Erythroblast (primary cell): ENCODE data around the gene NLRP8.
"Not testable (repeated sequence)": the region's sequence is repeated elsewhere in the genome, so short reads cannot be mapped to it uniquely, and the experiment has no call there.

Source experiments
- DNase-seq, 2 experiments: peaks; one replicate each; lab custom pipeline; 2025; lab: John Stamatoyannopoulos, UW
- GATA1 ChIP-seq: IDR thresholded peaks from 2 replicates; pipeline ENCODE4 v1.6.1; 2011; ENCODE audit warnings: low read depth, mild to moderate bottlenecking, control low read depth, low read length, moderate library complexity
- POLR2A ChIP-seq: IDR thresholded peaks from 2 replicates; pipeline ENCODE4 v1.6.1; 2011; ENCODE audit warnings: mild to moderate bottlenecking, low read length

The NLRP8 gene

DNA sequence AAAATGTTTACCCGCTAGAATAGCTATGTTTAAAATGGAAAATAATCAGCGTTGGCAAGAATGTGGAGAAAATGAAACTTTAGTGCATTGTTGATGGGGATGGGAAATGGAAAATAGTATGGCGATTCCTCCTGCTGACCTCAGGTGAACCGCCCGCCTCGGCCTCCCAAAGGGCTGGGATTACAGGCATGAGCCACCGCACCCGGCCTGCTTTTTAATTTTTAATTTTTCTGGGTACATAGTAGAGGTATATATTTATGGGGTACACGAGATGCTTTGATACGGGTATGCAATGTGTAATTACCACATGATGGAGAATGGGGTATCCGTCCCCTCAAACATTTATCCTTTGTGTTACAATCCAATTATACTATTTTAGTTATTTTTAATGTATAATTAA lies 7.3 kb upstream of the NLRP8 start:
- no peak for TF ChIP-seq POLR2A
- TF ChIP-seq GATA1, result no peak
- no peak for DNase-seq

DNA sequence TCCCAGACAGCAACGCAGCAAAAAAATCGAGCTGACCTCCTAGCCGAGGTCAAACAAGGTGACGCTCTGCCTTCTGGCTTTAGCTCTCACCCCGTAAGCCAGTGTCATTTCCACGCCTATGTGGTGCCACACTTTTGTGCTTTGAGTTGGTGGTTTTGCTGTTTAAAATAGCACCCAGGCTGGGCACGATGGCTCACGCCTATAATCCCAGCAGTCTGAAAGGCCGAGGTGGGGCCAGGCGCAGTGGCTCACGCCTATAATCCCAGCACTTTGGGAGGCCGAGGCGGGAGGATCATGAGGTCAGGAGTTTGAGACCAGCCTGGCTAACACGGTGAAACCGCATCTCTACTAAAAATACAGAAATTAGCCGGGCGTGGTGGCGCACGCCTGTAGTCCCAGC lies 2.9 kb downstream of the NLRP8 start:
- not testable (repeated sequence) for DNase-seq

DNA sequence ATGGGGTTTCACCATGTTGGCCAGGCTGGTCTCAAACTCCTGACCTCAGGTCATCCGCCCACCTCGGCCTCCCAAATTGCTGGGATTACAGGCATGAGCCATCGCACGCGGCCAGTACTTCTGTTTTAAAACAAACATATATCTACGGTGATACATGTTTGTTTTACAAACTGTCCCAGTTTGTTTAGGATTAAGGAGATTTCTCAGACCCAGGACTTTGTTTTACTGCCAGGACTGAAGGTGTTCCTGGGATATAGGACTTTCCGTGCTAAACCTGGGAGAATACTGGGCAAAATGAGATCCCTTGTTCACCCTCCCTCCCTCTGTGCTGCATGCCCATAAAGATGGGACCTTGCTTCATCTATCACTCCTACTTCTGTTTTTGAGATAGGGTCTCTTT lies 8.8 kb downstream of the NLRP8 start:
- TF ChIP-seq GATA1 (no peak), POLR2A (no peak)
- DNase-seq, result no peak

DNA sequence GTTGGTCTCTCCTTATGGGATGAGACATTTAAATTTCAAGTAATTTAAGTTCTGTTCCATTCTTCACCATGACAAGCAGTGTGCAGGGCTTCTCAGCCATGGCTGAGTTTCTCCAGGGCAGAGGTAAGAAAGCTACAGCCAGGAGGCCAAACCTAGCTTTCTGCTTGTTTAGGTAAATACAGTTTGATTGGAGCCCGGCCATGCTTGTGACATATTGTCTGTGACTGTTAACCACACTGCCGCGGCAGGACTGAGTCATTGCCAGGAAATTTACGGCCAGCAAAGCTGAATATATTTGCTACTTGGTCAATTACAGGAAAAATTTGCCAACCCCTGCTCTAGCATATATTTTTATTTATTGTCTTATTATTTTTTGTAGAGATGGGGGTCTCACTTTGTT lies 10.7 kb downstream of the NLRP8 start:
- TF ChIP-seq POLR2A (no peak), GATA1 (no peak)
- DNase-seq, result no peak

DNA sequence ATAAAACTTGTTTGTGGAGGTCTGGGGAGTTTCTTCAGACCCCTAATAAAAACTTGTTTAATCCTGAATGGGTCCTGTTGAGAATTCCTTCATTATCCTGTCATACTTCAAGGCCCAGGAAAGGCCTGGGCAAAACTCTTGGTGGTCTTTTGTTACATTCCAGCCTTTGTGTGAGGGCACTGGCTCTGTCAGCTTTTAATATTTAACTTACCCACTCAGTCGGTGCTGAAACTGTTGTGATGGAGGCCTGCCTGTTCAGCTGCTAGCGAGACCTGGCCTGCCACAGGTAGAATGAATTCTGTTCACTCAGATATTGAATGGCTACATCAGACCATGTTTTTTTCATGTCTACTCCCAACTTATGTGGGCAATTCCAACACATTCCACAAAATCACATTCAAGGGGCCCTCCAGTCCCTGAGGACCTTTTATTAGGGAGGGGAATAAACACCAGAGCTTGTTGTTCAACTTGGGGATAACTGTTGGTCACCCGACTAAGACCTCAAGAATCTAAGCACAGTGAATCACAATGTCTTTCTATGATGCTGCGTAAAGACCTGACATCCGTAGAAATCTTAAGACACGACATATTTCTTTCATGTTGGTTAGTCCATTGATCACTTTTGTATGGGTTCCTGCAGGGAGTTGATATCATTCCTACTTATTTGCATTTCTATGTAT lies 12.5 kb downstream of the NLRP8 start:
- no peak for DNase-seq
- TF ChIP-seq POLR2A (no peak), GATA1 (no peak)

DNA sequence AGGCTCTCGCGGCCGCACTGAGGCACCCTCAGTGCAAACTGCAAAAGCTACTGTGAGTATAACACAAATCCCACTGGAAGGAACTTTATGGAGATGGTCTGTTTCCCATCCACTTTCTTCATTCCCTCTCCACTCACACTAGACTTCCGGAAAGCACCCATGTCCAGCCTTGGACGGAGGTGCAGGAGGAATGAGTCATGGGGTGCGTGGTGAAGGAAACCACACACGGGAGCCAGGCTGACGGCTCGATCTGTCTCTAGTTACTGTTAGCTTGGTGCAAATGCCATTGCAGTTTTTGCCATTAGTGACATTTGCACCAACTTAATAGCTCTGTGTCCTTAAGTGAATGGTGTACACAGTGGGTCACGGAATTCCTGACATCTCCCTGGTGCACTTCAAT lies 14.6 kb downstream of the NLRP8 start:
- no peak for DNase-seq
- TF ChIP-seq POLR2A (no peak), GATA1 (no peak)

DNA sequence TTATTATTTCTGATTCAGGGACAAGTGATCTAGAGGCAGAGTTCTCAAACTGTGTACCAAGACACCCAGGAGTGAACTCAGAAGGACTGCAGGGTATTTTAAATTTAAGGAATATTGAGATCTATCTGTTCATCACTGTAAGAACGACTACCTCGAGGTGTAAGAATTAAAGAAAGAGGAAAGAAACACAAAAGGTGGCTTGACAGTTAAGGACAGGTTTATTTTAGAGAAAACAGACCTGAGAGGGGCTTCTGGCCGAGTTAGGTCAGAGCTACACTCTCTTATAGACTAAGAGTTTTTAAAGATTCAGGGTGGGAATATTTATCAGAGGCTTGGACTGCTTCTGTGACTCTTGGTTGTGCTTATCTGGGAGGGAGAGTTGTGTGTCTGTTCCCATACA lies 26.4 kb downstream of the NLRP8 start:
- no peak for DNase-seq
- no peak for TF ChIP-seq POLR2A
- no peak for TF ChIP-seq GATA1

DNA sequence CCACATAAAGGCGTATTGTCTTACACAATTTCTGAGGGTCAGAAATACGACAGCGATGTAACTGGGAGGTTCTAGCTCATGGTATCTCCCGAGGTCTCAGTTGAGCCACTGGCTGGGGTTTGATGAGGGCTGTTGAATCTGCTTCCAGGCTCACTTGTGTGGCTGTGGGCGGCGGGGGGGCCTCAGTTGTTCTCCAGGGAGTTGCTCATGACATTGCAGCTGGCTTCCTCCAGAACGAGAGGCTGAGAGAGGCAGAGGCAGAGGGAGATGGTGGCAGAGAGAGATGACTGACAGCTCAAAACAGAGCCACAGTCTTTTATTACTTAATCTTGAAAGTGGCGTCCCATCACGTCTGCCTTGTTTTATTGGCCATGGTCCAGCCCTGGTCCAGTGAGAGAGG lies 32.8 kb downstream of the NLRP8 start:
- no peak for DNase-seq
- TF ChIP-seq GATA1 (no peak), POLR2A (no peak)

DNA sequence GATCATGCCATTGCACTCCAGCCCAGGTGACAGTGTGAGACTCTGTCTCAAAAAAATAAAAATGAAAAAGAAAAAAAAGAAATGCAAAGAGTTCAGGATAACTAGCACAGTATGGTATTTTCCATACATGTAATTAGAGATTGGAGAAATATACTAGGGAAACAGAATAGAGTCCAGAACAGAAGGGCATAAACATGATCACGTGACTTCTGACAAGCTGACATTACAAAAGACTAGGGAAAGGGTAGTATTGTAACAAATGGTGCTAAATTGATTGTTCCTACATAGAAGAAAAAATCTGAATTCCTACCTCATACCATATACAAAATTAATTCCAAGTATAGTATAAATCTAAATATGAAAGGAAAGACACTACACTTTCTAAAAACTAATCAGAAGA lies 37.6 kb downstream of the NLRP8 start:
- no peak for DNase-seq
- TF ChIP-seq POLR2A (no peak), GATA1 (no peak)

DNA sequence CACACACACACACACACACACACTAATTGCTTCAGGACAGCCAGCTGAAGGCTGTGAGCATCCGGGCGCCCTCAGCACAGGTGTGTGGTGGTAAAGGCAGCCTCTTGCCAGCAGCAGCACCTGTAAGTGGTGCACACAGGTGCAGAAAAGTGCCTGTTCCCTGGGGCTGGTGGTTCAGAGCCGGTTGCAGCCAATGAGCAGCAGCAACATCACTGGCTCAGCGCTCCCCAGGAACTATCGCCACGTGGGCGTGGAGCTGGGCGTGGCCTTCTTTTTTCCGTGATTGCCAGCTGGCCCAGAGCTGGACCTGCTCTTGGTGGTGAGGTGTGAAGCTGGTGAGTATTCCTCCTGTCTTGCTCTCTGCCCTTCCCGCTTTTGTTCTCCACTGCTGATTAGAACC lies 38.9 kb downstream of the NLRP8 start, which contains the start of gene NLRP5:
Gene NLRP5, plus strand, starts transcription at position 289 of the 400 bp plus-strand sequence.
- TF ChIP-seq GATA1 (no peak), POLR2A (no peak)
- DNase-seq, result no peak

DNA sequence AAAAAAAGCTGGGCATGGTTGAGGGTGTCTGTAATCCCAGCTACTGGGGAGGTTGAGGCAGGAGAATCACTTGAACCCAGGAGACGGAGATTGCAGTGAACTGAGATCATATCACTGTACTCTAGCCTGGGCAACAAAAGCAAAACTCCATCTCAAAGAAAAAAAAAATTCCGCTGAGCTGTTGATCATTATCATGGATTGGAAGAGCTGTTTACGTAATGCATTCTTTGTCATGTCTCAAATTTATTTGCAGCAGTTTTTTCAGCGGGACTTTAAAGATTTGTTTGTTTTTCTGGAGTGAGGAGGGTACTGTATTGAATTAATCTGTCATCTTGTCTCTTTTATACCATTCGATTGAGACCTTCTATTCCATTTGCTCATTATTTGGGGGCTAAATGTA lies 43.2 kb downstream of the NLRP8 start:
- no peak for DNase-seq
- no peak for TF ChIP-seq GATA1
- no peak for TF ChIP-seq POLR2A

DNA sequence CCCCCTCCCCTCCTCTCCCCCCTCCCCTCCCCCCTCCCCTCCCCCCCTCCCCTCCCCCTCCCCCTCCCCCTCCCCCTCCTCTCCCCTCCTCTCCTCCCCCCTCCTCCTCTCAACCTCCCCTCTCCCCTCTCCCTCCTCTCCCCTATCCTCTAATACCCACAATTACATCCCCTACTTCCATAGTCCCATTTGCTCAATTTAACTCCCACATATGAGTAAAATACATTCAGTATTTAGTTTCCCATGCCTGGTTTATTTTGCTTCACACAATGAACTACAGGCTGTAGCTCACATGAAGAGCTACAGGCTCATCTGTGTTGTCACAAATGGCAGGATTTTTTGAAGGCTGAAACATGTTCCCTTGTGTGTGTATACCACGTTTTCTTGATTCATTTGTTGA lies 45.9 kb downstream of the NLRP8 start:
- DNase-seq, result no peak
- TF ChIP-seq POLR2A (no peak), GATA1 (no peak)

DNA sequence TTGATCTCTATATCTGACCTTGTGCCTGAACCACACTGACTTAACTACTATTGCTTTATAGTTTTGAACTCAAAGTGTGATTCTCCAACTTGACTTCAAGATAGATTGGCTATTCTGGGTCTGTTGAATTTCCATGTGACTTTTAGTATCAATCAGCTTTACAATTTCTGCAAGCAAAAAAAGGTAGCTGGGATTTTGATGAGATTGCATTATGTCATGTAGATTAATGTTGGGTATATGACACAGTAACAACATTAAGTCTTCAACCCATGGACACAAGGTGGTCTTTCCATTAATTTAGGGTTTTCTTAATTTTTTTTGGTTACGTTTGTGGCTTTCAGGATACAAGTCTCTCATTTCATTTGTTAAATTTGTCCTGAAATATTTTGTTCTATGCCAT lies 67.1 kb downstream of the NLRP8 start:
- no peak for DNase-seq
- TF ChIP-seq POLR2A (no peak), GATA1 (no peak)

DNA sequence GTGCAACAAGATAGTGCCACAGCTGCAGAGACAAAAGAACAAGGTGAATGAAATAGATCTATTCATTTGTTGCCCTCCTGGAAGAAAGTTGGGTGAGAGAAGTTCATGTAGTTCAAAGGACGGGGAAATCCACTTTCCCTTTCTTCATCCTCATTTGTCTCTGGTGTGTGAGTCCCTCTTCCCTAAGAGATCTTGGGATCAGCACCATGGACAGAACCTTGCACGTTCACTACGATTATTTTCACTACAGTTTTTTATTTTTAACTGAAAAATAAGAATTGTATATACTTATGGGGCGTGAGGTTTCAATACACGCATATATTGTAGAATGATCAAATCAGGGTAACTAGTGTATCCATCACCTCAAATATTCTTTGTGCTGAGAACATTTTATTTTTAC lies 68.1 kb downstream of the NLRP8 start:
- TF ChIP-seq GATA1 (no peak), POLR2A (no peak)
- DNase-seq, result peak in 1 of 2 experiments; percentile 13

DNA sequence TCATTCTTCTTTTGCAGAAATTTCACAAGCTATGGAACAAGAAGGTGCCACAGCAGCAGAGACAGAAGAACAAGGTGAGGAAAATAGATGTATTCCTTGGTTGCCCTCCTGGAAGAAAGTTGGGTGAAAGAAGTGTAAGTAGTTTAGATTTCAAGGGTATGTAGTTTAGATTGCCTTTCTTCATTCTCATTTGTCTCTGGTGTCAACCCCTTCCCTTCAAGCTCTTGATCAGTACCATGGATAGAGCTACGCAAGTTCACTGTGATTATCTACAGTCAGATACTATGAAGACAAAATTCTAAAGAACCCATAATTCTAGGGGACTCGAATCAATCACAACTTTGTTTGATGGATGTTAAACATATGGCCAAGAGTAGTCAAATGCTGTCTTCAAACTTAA lies 71.7 kb downstream of the NLRP8 start:
- DNase-seq, result not testable (repeated sequence)

DNA sequence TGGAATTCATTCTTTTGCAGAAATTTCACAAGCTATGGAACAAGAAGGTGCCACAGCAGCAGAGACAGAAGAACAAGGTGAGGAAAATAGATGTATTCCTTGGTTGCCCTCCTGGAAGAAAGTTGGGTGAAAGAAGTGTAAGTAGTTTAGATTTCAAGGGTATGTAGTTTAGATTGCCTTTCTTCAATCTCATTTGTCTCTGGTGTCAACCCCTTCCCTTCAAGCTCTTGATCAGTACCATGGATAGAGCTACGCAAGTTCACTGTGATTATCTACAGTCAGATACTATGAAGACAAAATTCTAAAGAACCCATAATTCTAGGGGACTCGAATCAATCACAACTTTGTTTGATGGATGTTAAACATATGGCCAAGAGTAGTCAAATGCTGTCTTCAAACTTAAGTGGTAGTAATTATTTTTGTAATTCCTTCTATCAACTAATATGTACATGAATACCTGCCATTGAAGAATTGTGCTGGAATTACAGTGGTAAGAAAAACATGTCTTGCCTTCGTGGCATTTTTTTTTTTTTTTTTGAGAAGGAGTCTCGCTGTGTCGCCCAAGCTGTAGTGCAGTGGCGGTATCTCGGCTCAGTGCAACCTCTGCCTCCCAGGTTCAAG lies 72.8 kb downstream of the NLRP8 start:
- not testable (repeated sequence) for DNase-seq
